ENCODE measurements around the gene SLC28A3. TPM values are rescaled to one million over a fixed set of nuclear protein-coding genes. Genes with fewer than 3 reads are reported as not detected.

SLC28A3 gene
- total and polyA plus RNA-seq, 2 of the 8 experiments (the other 6 are each of a cell fraction or from before 2014, with no cell fraction given), result 0.02 TPM; not detected in 1

DNA sequence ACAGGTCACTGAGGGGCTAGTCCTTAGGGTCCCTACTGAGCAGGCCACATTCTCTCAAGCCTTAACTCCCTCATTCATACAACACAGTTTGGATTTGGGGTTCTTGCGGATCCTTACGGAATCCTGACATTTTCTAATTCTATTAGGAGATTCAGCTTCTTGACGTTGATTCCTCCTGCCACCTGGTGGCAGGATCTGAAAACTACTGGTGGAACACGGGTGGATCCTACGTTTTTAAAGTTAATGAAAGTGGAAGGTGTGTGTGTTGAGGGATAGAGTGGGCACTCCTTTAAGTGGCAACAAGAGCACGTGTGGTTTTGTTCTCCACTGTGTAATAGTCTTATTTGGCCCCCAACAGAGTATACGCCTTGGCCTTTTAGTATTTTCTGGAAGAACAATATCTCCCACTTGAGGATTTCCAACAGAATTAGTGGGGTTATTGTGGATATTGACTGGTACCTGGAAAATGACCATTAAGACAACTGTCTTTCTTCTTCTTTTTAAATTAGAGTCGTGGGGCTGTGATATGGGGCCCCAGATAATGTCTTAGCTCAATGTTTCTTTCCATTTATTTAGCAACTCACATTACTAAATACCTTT, 25.2 kb downstream of the SLC28A3 start:
- DNase-seq (ENCODE audit: low read depth in 1 of 2, low spot score in 2 of 2) (peak; percentile 41 to 65), FAIRE-seq (peak; percentile 36)
- Histone ChIP-seq H3K4me1 (replicated peaks in 1 of 4; ENCODE audit: control insufficient read depth in 3 of 4, insufficient read depth in 4 of 4, low read length in 3 of 4) (no peaks in the 10 kb centered on the region; a peak in 1 of 7 replicates), H3K4me3 (ENCODE audit: extremely low read depth in 1 of 4, insufficient read depth in 2 of 4, low read depth in 3 of 4, low read length in 4 of 4) (no peak overlapping the region), H2BK20ac (ENCODE audit: low read length) (no peak overlapping the region), H3K14ac (ENCODE audit: insufficient read length) (no peak overlapping the region), H3K9ac (replicated peaks in 1 of 4; ENCODE audit: extremely low read depth in 1 of 4, low read depth in 3 of 4, low read length in 3 of 4) (no peak overlapping the region), H4K5ac (ENCODE audit: insufficient read length, low read depth, low read length) (no peak overlapping the region), H3K56ac (replicated peaks; ENCODE audit: insufficient read length, low read depth, low read length) (no peak overlapping the region), H2BK12ac (ENCODE audit: low read depth, low read length) (no peak overlapping the region), H2BK5ac (ENCODE audit: low read depth, low read length) (no peak overlapping the region), H4K20me1 (replicated peaks in 1 of 2; ENCODE audit: control insufficient read depth in 1 of 2, insufficient read depth in 2 of 2, low read length in 2 of 2) (no peaks in the 10 kb centered on the region), H4K91ac (replicated peaks; ENCODE audit: insufficient read length, low read length) (no peak overlapping the region), H2AK5ac (ENCODE audit: low read depth, low read length) (no peak overlapping the region), H2BK15ac (ENCODE audit: low read length) (no peak overlapping the region), H3K36me3 (ENCODE audit: control insufficient read depth in 2 of 4, insufficient read depth in 4 of 4, low read length in 3 of 4) (no peaks in the 10 kb centered on the region), H3K79me2 (ENCODE audit: control insufficient read depth in 1 of 2, insufficient read depth in 2 of 2, low read length in 2 of 2) (no peaks in the 10 kb centered on the region), H3K9me3 (ENCODE audit: insufficient read depth in 2 of 2, low read depth in 1 of 2, low read length in 1 of 2) (no peaks in the 10 kb centered on the region), H2BK120ac (replicated peaks; ENCODE audit: low read depth, low read length) (no peak overlapping the region), H3K23me2 (ENCODE audit: low read depth, low read length) (no peaks in the 10 kb centered on the region), H3K27me3 (replicated peaks in 1 of 4; ENCODE audit: control insufficient read depth in 3 of 4, extremely low read depth in 1 of 4, insufficient read depth in 3 of 4, low read length in 3 of 4) (no peaks in the 10 kb centered on the region), H3K4ac (replicated peaks; ENCODE audit: insufficient read length, low read depth, low read length) (no peak overlapping the region), H3K18ac (ENCODE audit: extremely low read depth, low read length) (no peak overlapping the region), H3K4me2 (ENCODE audit: insufficient read depth in 1 of 2, low read depth in 2 of 2, low read length in 2 of 2) (no peak overlapping the region), H4K8ac (ENCODE audit: extremely low read depth, insufficient read depth, low read length) (no peak overlapping the region), H3K23ac (ENCODE audit: insufficient read length) (no peak overlapping the region), H3K27ac (ENCODE audit: low read depth, low read length) (no peak overlapping the region), H3K79me1 (ENCODE audit: low read depth, low read length) (no peaks in the 10 kb centered on the region), H2AFZ (ENCODE audit: low read length) (no peak overlapping the region; the same call in 1 of the 2 replicates)
- TF ChIP-seq CTCF (IDR thresholded peaks at IDR 0.05; ENCODE audit: control extremely low read depth in 1 of 3, insufficient read depth in 1 of 3, low read depth in 1 of 3, low read length in 3 of 3) (peak; percentile 12 to 71 (median 66)), RAD21 (IDR thresholded peaks at IDR 0.05 in 1 of 2, conservative IDR thresholded peaks at IDR 0.05 in 1 of 2; ENCODE audit: low read depth in 2 of 2, low read length in 2 of 2) (peak; percentile 75 to 81), EGR1 (IDR thresholded peaks at IDR 0.05; ENCODE audit: borderline replicate concordance, low read depth, low read length) (no peak), GABPA (IDR thresholded peaks at IDR 0.05; ENCODE audit: borderline replicate concordance, insufficient read depth, low read length) (no peak), TAF7 (optimal IDR thresholded peaks at IDR 0.05; ENCODE audit: borderline replicate concordance, low read depth, low read length) (peak; percentile 18)
- POLR2A ChIA-PET (ENCODE audit: partially characterized antibody), result interaction anchor here (0.9 to 1.0 kb wide), 3 partner anchors 335 to 395 kb away, joined by 3 read pairs; partner anchors contain the start of genes HNRNPK, KIF27 and RMI1
- CTCF ChIA-PET (ENCODE audit: partially characterized antibody), result interaction anchor here (0.6 to 3.6 kb wide), 34 partner anchors 8 to 1421 kb away, joined by 3 to 13 read pairs (median 4); no protein-coding TSS in a partner anchor
- WGBS, 2 experiments (ENCODE audit: extremely low coverage in 1 of 2, insufficient coverage in 1 of 2, insufficient read length in 1 of 2, insufficient replicate concordance in 2 of 2, low coverage in 1 of 2, low lambda C conversion rate in 2 of 2, missing lambda C conversion rate in 1 of 2), result 19% methylated on average over 8 of the region's 8 CpGs; no CpG with 5 or more reads in 1 of the 2 experiments
